ENCODE measurements around the gene ANKMY1. TPM values are rescaled to one million over a fixed set of nuclear protein-coding genes. Genes with fewer than 3 reads are reported as not detected.

The ANKMY1 gene
- total and polyA plus RNA-seq, 2 of the 8 experiments (the other 6 are each of a cell fraction or from before 2014, with no cell fraction given): 4.5 to 4.8 TPM

DNA sequence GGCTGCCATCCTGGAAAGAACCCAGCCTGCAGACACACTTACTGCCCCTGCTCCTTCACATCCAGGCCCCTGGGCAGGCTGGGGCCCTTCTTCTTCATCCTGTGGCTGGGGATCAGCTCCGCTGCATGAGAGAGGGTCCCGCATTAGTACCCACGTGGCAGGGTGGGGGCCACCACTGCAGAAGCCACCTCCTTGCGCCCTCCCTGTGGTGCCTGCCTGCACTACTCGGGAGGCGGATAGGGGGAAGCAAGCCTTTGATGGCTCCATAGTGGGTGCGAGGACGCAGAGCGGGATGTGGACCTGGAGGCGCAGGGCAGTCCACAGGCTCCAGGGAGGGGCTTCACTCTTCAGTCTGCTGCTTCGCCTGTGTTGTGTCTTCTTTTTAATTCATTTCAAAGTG lies 75.6 kb downstream of the ANKMY1 start:
- 0 out of 2 replicates have a peak, but pooled peaks cover 2% of the 10 kb centered on the region for H3K23me2 ChIP-seq (ENCODE audit: low read depth, low read length)
- H4K8ac ChIP-seq (ENCODE audit: extremely low read depth, insufficient read depth, low read length): no peak overlapping the region
- no peak overlapping the region for H3K23ac ChIP-seq (ENCODE audit: insufficient read length)
- DNase-seq (ENCODE audit: low read depth in 1 of 2, low spot score in 2 of 2): no peak
- CTCF ChIA-PET (ENCODE audit: partially characterized antibody): no interaction called here
- H2BK12ac ChIP-seq (ENCODE audit: low read depth, low read length): no peak overlapping the region
- H3K14ac ChIP-seq (ENCODE audit: insufficient read length): no peak overlapping the region
- H3K79me2 ChIP-seq (ENCODE audit: control insufficient read depth in 1 of 2, insufficient read depth in 2 of 2, low read length in 2 of 2): no peaks in the 10 kb centered on the region
- H2BK5ac ChIP-seq (ENCODE audit: low read depth, low read length): no peak overlapping the region
- no peak overlapping the region for H2BK120ac ChIP-seq (replicated peaks; ENCODE audit: low read depth, low read length)
- FAIRE-seq: no peak
- no peak overlapping the region for H3K18ac ChIP-seq (ENCODE audit: extremely low read depth, low read length)
- no peak overlapping the region for H3K27ac ChIP-seq (ENCODE audit: low read depth, low read length)
- no peak overlapping the region for H2AFZ ChIP-seq (ENCODE audit: low read length)
- H2BK15ac ChIP-seq (ENCODE audit: low read length): no peak overlapping the region
- no peak overlapping the region for H3K9ac ChIP-seq (replicated peaks in 1 of 4; ENCODE audit: extremely low read depth in 1 of 4, low read depth in 3 of 4, low read length in 3 of 4)
- H3K4me3 ChIP-seq (ENCODE audit: extremely low read depth in 1 of 4, insufficient read depth in 2 of 4, low read depth in 3 of 4, low read length in 4 of 4): no peak overlapping the region
- H2AK5ac ChIP-seq (ENCODE audit: low read depth, low read length): no peak overlapping the region
- no peaks in the 10 kb centered on the region for H4K20me1 ChIP-seq (replicated peaks in 1 of 2; ENCODE audit: control insufficient read depth in 1 of 2, insufficient read depth in 2 of 2, low read length in 2 of 2)
- WGBS, 2 experiments (ENCODE audit: extremely low coverage in 1 of 2, insufficient coverage in 1 of 2, insufficient read length in 1 of 2, insufficient replicate concordance in 2 of 2, low coverage in 1 of 2, low lambda C conversion rate in 2 of 2, missing lambda C conversion rate in 1 of 2): 83% methylated on average over 11 of the region's 11 CpGs; no CpG with 5 or more reads in 1 of the 2 experiments
- no peaks in the 10 kb centered on the region; a peak in 1 of 7 replicates for H3K4me1 ChIP-seq (replicated peaks in 1 of 4; ENCODE audit: control insufficient read depth in 3 of 4, insufficient read depth in 4 of 4, low read length in 3 of 4)
- POLR2A ChIA-PET (ENCODE audit: partially characterized antibody): no interaction called here
- no peaks in the 10 kb centered on the region for H3K79me1 ChIP-seq (ENCODE audit: low read depth, low read length)
- H3K4me2 ChIP-seq (ENCODE audit: insufficient read depth in 1 of 2, low read depth in 2 of 2, low read length in 2 of 2): no peak overlapping the region
- no peak overlapping the region for H2BK20ac ChIP-seq (ENCODE audit: low read length)
- no peak overlapping the region for H3K4ac ChIP-seq (replicated peaks; ENCODE audit: insufficient read length, low read depth, low read length)
- no peak overlapping the region for H4K5ac ChIP-seq (ENCODE audit: insufficient read length, low read depth, low read length)
- no peaks in the 10 kb centered on the region for H3K27me3 ChIP-seq (replicated peaks in 1 of 4; ENCODE audit: control insufficient read depth in 3 of 4, extremely low read depth in 1 of 4, insufficient read depth in 3 of 4, low read length in 3 of 4)
- no peak overlapping the region for H3K56ac ChIP-seq (replicated peaks; ENCODE audit: insufficient read length, low read depth, low read length)
- no peaks in the 10 kb centered on the region for H3K9me3 ChIP-seq (ENCODE audit: insufficient read depth in 2 of 2, low read depth in 1 of 2, low read length in 1 of 2)
- H3K36me3 ChIP-seq (ENCODE audit: control insufficient read depth in 2 of 4, insufficient read depth in 4 of 4, low read length in 3 of 4): no peaks in the 10 kb centered on the region
- H4K91ac ChIP-seq (replicated peaks; ENCODE audit: insufficient read length, low read length): no peak overlapping the region
- TF ChIP-seq EP300 (IDR thresholded peaks at IDR 0.05; ENCODE audit: borderline replicate concordance in 1 of 2, low read depth in 2 of 2, low read length in 2 of 2) (no peak), CTBP2 (IDR thresholded peaks at IDR 0.05; ENCODE audit: borderline replicate concordance, insufficient read depth, insufficient read length, low read length) (no peak), TBP (IDR thresholded peaks at IDR 0.05; ENCODE audit: low read depth, low read length) (no peak), NRF1 (IDR thresholded peaks at IDR 0.05; ENCODE audit: low read depth, low read length) (no peak), RFX5 (IDR thresholded peaks at IDR 0.05; ENCODE audit: borderline replicate concordance, low read depth, low read length) (no peak), MAFK (IDR thresholded peaks at IDR 0.05; ENCODE audit: low read depth, low read length) (no peak), KDM4A (IDR thresholded peaks at IDR 0.05; ENCODE audit: low read depth, low read length, severe bottlenecking) (no peak), EZH2 (IDR thresholded peaks at IDR 0.05; ENCODE audit: low read depth, low read length, severe bottlenecking) (no peak)
- TF ChIP-seq, protein P1, sequence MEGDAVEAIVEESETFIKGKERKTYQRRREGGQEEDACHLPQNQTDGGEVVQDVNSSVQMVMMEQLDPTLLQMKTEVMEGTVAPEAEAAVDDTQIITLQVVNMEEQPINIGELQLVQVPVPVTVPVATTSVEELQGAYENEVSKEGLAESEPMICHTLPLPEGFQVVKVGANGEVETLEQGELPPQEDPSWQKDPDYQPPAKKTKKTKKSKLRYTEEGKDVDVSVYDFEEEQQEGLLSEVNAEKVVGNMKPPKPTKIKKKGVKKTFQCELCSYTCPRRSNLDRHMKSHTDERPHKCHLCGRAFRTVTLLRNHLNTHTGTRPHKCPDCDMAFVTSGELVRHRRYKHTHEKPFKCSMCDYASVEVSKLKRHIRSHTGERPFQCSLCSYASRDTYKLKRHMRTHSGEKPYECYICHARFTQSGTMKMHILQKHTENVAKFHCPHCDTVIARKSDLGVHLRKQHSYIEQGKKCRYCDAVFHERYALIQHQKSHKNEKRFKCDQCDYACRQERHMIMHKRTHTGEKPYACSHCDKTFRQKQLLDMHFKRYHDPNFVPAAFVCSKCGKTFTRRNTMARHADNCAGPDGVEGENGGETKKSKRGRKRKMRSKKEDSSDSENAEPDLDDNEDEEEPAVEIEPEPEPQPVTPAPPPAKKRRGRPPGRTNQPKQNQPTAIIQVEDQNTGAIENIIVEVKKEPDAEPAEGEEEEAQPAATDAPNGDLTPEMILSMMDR (IDR thresholded peaks at IDR 0.05; ENCODE audit: control extremely low read depth in 1 of 3, insufficient read depth in 1 of 3, low read depth in 1 of 3, low read length in 3 of 3): no peak
